Measurements from ENCODE around the gene NDUFS4. TPM values are rescaled to one million over a fixed set of nuclear protein-coding genes. Genes with fewer than 3 reads are reported as not detected.

NDUFS4 gene
- total RNA-seq, 2 donors from 2014 or later = 114 to 136 TPM

Other genes starting within 250 kb of the NDUFS4 start
- 10 to 100 TPM in 1 of 2 donors, 1 to 10 TPM in 1; 2.0 to 10.5 TPM for gene FST, start 80.0 kb upstream of the NDUFS4 start, total RNA-seq

Data from left cardiac atrium (tissue), 2 donors.